Right lobe of liver (tissue), 6 donors: Measurements from ENCODE around the gene ASTL. TPM values are rescaled to one million over a fixed set of nuclear protein-coding genes. Genes with fewer than 3 reads are reported as not detected.

Experiments used
- ATAC-seq, 4 donors: fragments of 200-7000 bp; cut with Tn5 transposase; one replicate each; pipeline ENCODE4 v1.9.1; 2020; ENCODE audit warnings: mild to moderate bottlenecking in 4 of 4, moderate library complexity in 4 of 4
- DNase-seq, 3 donors: peaks; one replicate each; pipeline ENCODE4 v3.0.0-alpha.2; 2020
- H3K27ac ChIP-seq, 3 donors: fragments of 200-600 bp; one replicate each; pipeline ENCODE4 v1.8.0; 2022
- H3K27me3 ChIP-seq, 2 donors: fragments of 200-600 bp; one replicate each; pipeline ENCODE4 v1.8.0; 2022
- H3K36me3 ChIP-seq, 4 donors: fragments of 200-600 bp; sonication (generic) in 1 of 4; one replicate each; pipeline versions ENCODE4 v1.5.1 to v1.8.0; 2017 to 2022; ENCODE audit warnings: control low read depth in 1 of 4
- H3K4me1 ChIP-seq, 4 donors: fragments of 200-600 bp; sonication (generic) in 1 of 4; one replicate each; pipeline versions ENCODE4 v1.5.1 to v1.8.0; 2017 to 2022; ENCODE audit warnings: control low read depth in 1 of 4
- H3K4me3 ChIP-seq, 3 donors: fragments of 200-600 bp; one replicate each; pipeline ENCODE4 v1.8.0; 2022
- H3K9me3 ChIP-seq, 4 donors: fragments of 200-600 bp; sonication (generic) in 1 of 4; one replicate each; pipeline versions ENCODE4 v1.5.1 to v1.8.0; 2017 to 2022; ENCODE audit warnings: control low read depth in 1 of 4
- POLR2A ChIP-seq: fragments of 450-650 bp; IDR thresholded peaks from one replicate; pipeline ENCODE4 v1.6.1; 2017; ENCODE audit warnings: antibody characterized with exemption, mild to moderate bottlenecking
- WGBS: methylation state at CpG from one replicate; pipeline ENCODE4 v1.1.6; 2018; ENCODE audit warnings: low coverage, low lambda C conversion rate; ENCODE audit not compliant: insufficient coverage; ENCODE audit errors: missing lambda C conversion rate; 5-methylcytosine and 5-hydroxymethylcytosine counted together
- intact Hi-C, 2 donors: fragments of 100-400 bp; cut with DNase I; formaldehyde crosslinking; loops; one replicate each; pipeline versions ENCODE4 v1.11.2 to v1.14.1; 2022
- total RNA-seq, 6 experiments: library from RNA; depleted of rRNA in 2 of 6; stranded (reverse); fragments of >200 nt in 2 of 6; fragmentation: NEBNext Ultra II Directional in 3 of 6; extraction: Animal tissue kit (Norgen Biotek cat#: 25700) in 3 of 6; gene quantifications; one replicate each; pipeline versions ENCODE4 v1.1.0 to v1.2.4, GENCODE V29; 2016 to 2023
- TF ChIP-seq, protein P1 (sequence below), 4 donors: fragments of 200-600 bp in 3 of 4; fragments of 450-650 bp in 1 of 4; IDR thresholded peaks; one replicate each; pipeline versions ENCODE4 v1.5.1 to v1.8.0; 2016 to 2022; ENCODE audit warnings: antibody characterized with exemption in 4 of 4, mild to moderate bottlenecking in 2 of 4
- donor health status: DM: no; HTN: yes; CAD: no.
- donor health status: DM: no; HTN: no; CAD: no.
- donor health status: DM: no; HTN: no; CAD: no.
- donor health status: DM: no; HTN: yes; CAD: no.
- donor health status: DM: no; HTN: yes; CAD: no.

Gene ASTL
- total RNA-seq, 6 experiments from 2014 or later, result not detected

DNA sequence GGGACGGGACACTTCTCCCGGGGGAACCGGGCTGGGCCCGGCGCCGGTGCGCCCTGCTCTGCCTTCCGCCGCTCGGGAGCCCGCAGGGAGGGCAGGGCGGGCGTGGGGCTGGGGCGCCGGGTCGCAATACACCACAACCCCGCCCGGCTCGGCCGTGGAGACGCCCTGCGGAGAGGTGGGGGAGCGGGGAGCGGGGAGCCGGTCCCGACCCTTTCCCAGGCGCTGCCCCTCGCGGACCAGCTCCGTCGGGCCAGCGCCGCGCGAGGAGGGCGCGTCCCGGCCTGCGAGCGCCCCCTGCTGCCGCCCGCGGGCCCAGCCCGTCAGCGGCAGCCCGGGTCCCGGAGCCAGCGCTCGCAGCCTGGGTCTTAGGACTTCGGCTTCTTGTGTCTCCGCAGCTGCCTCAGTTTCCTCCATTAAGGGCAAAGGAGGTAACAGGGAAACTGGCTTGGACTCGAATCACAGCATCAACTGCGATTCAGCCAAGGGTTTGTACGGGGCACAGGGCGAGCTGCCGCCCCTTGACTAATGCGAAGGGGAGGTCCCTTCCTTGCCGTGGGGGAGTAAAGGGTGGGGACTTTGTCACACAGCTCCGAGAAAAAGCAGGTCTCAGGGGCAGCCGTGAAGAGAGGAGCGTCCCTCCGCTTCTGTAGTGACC, 21.3 kb downstream of the ASTL start:
- peak overlapping the region; percentile 59 to 63 (median 62) for H3K4me3 ChIP-seq
- TF ChIP-seq, protein P1, sequence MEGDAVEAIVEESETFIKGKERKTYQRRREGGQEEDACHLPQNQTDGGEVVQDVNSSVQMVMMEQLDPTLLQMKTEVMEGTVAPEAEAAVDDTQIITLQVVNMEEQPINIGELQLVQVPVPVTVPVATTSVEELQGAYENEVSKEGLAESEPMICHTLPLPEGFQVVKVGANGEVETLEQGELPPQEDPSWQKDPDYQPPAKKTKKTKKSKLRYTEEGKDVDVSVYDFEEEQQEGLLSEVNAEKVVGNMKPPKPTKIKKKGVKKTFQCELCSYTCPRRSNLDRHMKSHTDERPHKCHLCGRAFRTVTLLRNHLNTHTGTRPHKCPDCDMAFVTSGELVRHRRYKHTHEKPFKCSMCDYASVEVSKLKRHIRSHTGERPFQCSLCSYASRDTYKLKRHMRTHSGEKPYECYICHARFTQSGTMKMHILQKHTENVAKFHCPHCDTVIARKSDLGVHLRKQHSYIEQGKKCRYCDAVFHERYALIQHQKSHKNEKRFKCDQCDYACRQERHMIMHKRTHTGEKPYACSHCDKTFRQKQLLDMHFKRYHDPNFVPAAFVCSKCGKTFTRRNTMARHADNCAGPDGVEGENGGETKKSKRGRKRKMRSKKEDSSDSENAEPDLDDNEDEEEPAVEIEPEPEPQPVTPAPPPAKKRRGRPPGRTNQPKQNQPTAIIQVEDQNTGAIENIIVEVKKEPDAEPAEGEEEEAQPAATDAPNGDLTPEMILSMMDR (IDR thresholded peaks at IDR 0.05), result peak; percentile 68 to 95 (median 86)
- TF ChIP-seq POLR2A, result no peak
- no peaks in the 10 kb centered on the region for H3K9me3 ChIP-seq
- no peaks in the 10 kb centered on the region for H3K36me3 ChIP-seq
- H3K27ac ChIP-seq, result peak overlapping the region in 1 of 3 donors; percentile 15
- peaks cover 0 to 6% (median 0%) of the 10 kb centered on the region in 4 donors for H3K4me1 ChIP-seq
- ATAC-seq, result peak; percentile 79 to 93 (median 86)
- 2% methylated on average over 26 of the region's 62 CpGs for WGBS
- DNase-seq, result peak in 2 of 3 donors; percentile 57 to 59
- no peaks in the 10 kb centered on the region for H3K27me3 ChIP-seq
- intact Hi-C loops, result no loop called here

DNA sequence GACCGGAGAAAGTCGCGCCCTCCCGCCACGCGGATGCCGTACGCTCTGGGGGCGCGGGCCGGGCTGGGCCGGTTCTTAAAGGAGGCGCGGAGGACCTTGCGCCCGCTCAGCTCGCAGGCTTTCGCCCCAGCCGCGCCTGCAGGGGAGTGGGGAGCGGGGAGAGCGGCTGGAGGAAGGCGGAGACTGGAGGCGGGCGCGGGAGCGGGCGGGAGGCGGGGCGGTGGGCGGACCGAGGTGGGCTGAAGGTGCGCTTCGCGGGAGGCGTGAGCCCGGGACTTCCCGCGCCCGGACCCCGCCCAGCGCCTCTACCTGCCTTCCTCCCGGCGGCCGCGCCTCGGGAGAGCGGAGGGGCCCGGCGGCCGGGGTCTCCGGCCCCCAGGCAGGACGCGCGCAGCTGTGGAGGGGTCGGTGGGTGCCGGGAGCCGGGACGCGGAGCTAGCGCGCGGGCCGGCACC, 21.9 kb downstream of the ASTL start, which contains the start of gene ADRA2B:
TSS of gene ADRA2B (minus strand) at position 148 of the 455 bp plus-strand sequence. CDS start 422 bp downstream, outside the sequence.
- DNase-seq (peak; percentile 65 to 80 (median 69)), ATAC-seq (peak; percentile 66 to 80 (median 70))
- peak within 1 kb of the TSS in 1 of 3 donors; percentile 15 for H3K27ac ChIP-seq
- WGBS, result 9% methylated on average over 7 of the region's 64 CpGs
- H3K27me3 ChIP-seq, result no peaks in the 10 kb centered on the region
- no peaks in the 10 kb centered on the region for H3K36me3 ChIP-seq
- intact Hi-C loops, result no loop called here
- H3K9me3 ChIP-seq, result no peaks in the 10 kb centered on the region
- peak within 1 kb of the TSS; percentile 59 to 63 (median 62) for H3K4me3 ChIP-seq
- TF ChIP-seq POLR2A, result no peak
- TF ChIP-seq, protein P1 (IDR thresholded peaks at IDR 0.05), result no peak
- H3K4me1 ChIP-seq, result peaks cover 0 to 6% (median 0%) of the 10 kb centered on the region in 4 donors

DNA sequence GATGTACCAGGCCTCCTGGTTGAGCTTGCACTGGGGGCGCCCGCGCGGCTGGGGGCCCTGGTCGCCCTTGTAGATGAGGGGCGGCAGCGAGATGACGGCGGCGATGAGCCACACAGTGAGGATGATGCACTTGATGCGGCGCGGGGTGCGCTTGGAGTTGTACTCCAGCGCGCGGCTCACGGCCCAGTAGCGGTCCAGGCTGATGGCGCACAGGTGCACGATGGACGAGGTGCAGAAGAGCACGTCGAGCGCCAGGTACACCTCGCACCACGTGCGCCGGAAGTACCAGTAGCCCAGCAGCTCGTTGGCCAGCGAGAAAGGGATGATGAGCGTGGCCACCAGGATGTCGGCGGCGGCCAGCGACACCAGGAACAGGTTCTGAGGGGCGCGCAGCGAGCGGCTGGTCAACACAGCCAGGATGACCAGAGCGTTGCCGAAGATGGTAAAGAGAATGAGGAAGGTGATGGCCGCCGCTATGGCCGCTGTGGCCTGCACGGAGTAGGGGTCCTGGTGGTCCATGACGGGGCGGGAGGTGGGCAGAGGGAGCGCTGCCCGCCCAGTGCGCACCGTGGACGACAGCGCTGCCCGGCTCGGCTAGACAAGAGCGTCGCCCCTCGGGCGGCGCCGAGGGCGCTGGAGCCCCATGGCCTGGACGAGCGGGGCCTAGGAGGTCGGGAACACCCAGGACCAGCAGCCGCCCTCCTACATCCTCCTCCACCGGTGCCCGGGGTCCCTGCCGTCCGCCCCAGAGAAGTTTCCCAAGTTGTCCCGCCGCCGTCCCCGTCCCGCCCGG, 22.5 kb downstream of the ASTL start:
- Histone ChIP-seq H3K9me3 (no peaks in the 10 kb centered on the region), H3K27me3 (no peaks in the 10 kb centered on the region), H3K4me1 (peaks cover 0 to 6% (median 0%) of the 10 kb centered on the region in 4 donors), H3K27ac (no peak overlapping the region), H3K36me3 (no peaks in the 10 kb centered on the region), H3K4me3 (peak overlapping the region; percentile 59 to 63 (median 62))
- ATAC-seq (no peak), DNase-seq (peak in 2 of 3 donors; percentile 18 to 51)
- intact Hi-C loops, result no loop called here
- WGBS, result 35% methylated on average over 8 of the region's 77 CpGs
- TF ChIP-seq POLR2A, result no peak
- TF ChIP-seq, protein P1 (IDR thresholded peaks at IDR 0.05), result no peak

DNA sequence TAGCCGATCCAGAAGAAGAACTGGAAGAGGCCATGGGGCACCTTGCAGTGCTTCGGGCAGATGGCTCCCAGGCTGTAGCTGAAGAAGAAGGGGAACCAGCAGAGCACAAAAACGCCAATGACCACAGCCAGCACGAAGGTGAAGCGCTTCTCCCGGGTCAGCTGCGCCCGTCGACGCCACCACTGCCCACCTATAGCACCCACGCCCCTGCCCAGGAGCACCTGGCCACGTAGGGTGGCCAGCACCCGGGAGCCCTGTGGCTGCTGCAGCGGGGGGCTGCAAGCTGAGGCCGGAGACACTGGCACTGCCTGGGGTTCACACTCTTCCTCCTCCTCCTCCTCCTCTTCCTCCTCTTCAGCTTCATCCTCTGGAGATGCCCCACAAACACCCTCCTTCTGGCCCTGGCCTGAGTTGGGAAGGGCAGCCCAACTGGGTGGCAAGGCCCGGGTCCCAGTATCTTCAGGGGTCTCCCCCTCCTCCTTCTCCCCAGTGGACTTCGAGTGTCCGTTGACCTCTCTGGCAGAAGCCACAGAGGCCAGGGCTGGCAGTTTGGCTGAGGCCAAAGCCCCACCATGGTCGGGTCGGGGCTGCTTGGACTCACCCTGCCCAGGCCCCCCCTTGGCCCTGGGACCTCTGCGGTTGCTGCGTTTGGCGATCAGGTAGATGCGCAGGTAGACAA, 23.3 kb downstream of the ASTL start:
- Histone ChIP-seq H3K4me3 (peak overlapping the region in 2 of 3 donors; percentile 16 to 63), H3K4me1 (peaks cover 0 to 6% (median 0%) of the 10 kb centered on the region in 4 donors), H3K9me3 (no peaks in the 10 kb centered on the region), H3K36me3 (no peaks in the 10 kb centered on the region), H3K27ac (no peak overlapping the region), H3K27me3 (no peaks in the 10 kb centered on the region)
- intact Hi-C loops, result no loop called here
- no peak for ATAC-seq
- no peak for TF ChIP-seq POLR2A
- TF ChIP-seq, protein P1 (IDR thresholded peaks at IDR 0.05), result no peak
- WGBS, result 47% methylated on average over 4 of the region's 24 CpGs
- DNase-seq, result peak in 2 of 3 donors; percentile 15 to 46
